Endothelial cell of umbilical vein (primary cell): ENCODE results near the gene MAML1. TPM values are rescaled to one million over a fixed set of nuclear protein-coding genes. Genes with fewer than 3 reads are reported as not detected.

ENCODE experiments used
- BruUV-seq: library from RNA; stranded (reverse); fragments of 400-500 nt; replicated peaks from 2 replicates; lab custom pipeline; 2021; lab: Mats Ljungman, UMichigan
- CTCF ChIA-PET: fragments of 300-600, 350-600 bp; sonication (Branson Sonifier 250); formaldehyde crosslinking; loops from one replicate; lab custom pipeline; 2021; ENCODE audit warnings: antibody characterized with exemption, inconsistent platforms; lab: Charles Lee
- POLR2A ChIA-PET: fragments of 300-600, 350-600 bp; sonication (Branson Sonifier 250); formaldehyde crosslinking; loops from one replicate; lab custom pipeline; 2021; ENCODE audit warnings: antibody characterized with exemption, inconsistent platforms; lab: Charles Lee
- DNase-seq: peaks from one replicate; pipeline ENCODE4 v3.0.0-alpha.2; 2011; ENCODE audit warnings: low read depth, low spot score
- FAIRE-seq: peaks from 2 replicates; lab custom pipeline; 2011; peaks lifted over from hg19 to GRCh38; lab: Jason Lieb, UNC
- H2AFZ ChIP-seq: 2 replicates; pipeline ENCODE4 v1.6.0; 2012; ENCODE audit warnings: low read depth, low read length, control low read depth, inconsistent platforms
- H3K27ac ChIP-seq: 2 replicates; pipeline ENCODE4 v1.5.1; 2011; ENCODE audit warnings: low read depth, mild to moderate bottlenecking, control low read depth, low read length, moderate library complexity; ENCODE audit not compliant: insufficient read depth
- H3K27me3 ChIP-seq, 2 experiments: 2 replicates each; pipeline versions ENCODE4 v1.6.0 to v1.6.1; 2011; ENCODE audit warnings: low read length in 2 of 2, mixed read lengths in 1 of 2; ENCODE audit not compliant: control insufficient read depth in 2 of 2, insufficient read depth in 2 of 2
- H3K36me3 ChIP-seq, 2 experiments: 2 replicates in 1 of 2; 3 replicates in 1 of 2; pipeline ENCODE4 v1.5.1; 2011; ENCODE audit warnings: low read length in 2 of 2, mild to moderate bottlenecking in 1 of 2, moderate library complexity in 1 of 2; ENCODE audit not compliant: control insufficient read depth in 2 of 2, insufficient read depth in 2 of 2; ENCODE audit errors: extremely low read depth in 1 of 2
- H3K4me1 ChIP-seq: 3 replicates; pipeline ENCODE4 v1.5.1; 2011; ENCODE audit warnings: mild to moderate bottlenecking, low read length; ENCODE audit not compliant: control insufficient read depth, insufficient read depth; ENCODE audit errors: extremely low read depth
- H3K4me2 ChIP-seq: 2 replicates; pipeline ENCODE4 v1.6.1; 2011; ENCODE audit warnings: low read length, control low read depth, mixed read lengths; ENCODE audit not compliant: insufficient read depth
- H3K4me3 ChIP-seq, 3 experiments: fragments of 200-600 bp in 1 of 3; sonication (generic), shearing (Covaris generic) in 1 of 3; replicated peaks in 1 of 3; 2 replicates each; pipeline ENCODE4 v1.5.1; 2011 to 2016; ENCODE audit warnings: control low read depth in 3 of 3, low read length in 3 of 3, mild to moderate bottlenecking in 2 of 3, inconsistent platforms in 1 of 3, low read depth in 1 of 3, moderate library complexity in 1 of 3; ENCODE audit not compliant: insufficient read depth in 1 of 3
- H3K79me2 ChIP-seq: 2 replicates; pipeline ENCODE4 v1.6.0; 2012; ENCODE audit warnings: low read length, inconsistent platforms; ENCODE audit not compliant: control insufficient read depth, insufficient read depth
- H3K9ac ChIP-seq: replicated peaks from 2 replicates; pipeline ENCODE3; 2011; ENCODE audit warnings: low read length, control low read depth; ENCODE audit not compliant: insufficient read depth; ENCODE audit errors: extremely low read depth
- H3K9me1 ChIP-seq: replicated peaks from 3 replicates; pipeline ENCODE4 v1.6.0; 2011; ENCODE audit warnings: mild to moderate bottlenecking, low read length; ENCODE audit not compliant: control insufficient read depth, insufficient read depth; ENCODE audit errors: extremely low read depth
- H3K9me3 ChIP-seq: replicated peaks from 2 replicates; pipeline ENCODE4 v1.5.1; 2012; ENCODE audit warnings: low read length, inconsistent platforms; ENCODE audit not compliant: control insufficient read depth, insufficient read depth
- H4K20me1 ChIP-seq: replicated peaks from 2 replicates; pipeline ENCODE3; 2011; ENCODE audit warnings: mild to moderate bottlenecking, low read length; ENCODE audit not compliant: control insufficient read depth, insufficient read depth; ENCODE audit errors: extremely low read depth
- EZH2 ChIP-seq: IDR thresholded peaks from 2 replicates; pipeline ENCODE4 v1.6.1; 2012; ENCODE audit warnings: borderline replicate concordance, low read depth, mild to moderate bottlenecking, moderate library complexity, low read length, inconsistent platforms; ENCODE audit not compliant: severe bottlenecking
- FOS ChIP-seq: IDR thresholded peaks from 2 replicates; pipeline ENCODE4 v1.6.1; 2011; ENCODE audit warnings: mild to moderate bottlenecking, low read length, moderate library complexity, borderline replicate concordance; ENCODE audit not compliant: insufficient read depth
- GATA2 ChIP-seq: IDR thresholded peaks from 2 replicates; pipeline ENCODE4 v1.7.0; 2011; ENCODE audit warnings: low read depth, mild to moderate bottlenecking, moderate library complexity, mixed read lengths, low read length; ENCODE audit not compliant: insufficient read length, insufficient read depth
- JUN ChIP-seq: IDR thresholded peaks from 2 replicates; pipeline ENCODE4 v1.6.1; 2011; ENCODE audit warnings: borderline replicate concordance, low read depth; ENCODE audit not compliant: insufficient read length, insufficient read depth
- MYC ChIP-seq: IDR thresholded peaks from one replicate; pipeline ENCODE4 v1.6.1; 2011; ENCODE audit warnings: mild to moderate bottlenecking, low read depth, low read length
- dilution Hi-C: fragments of 300-500 bp; cut with MboI; formaldehyde crosslinking; loops from one replicate; pipeline ENCODE4 v1.15.0; 2019; ENCODE audit warnings: low sequenced_read_pairs; ENCODE audit not compliant: extremely low pct_ligation_motif_present
- intact Hi-C: fragments of 100-400 bp; cut with micrococcal nuclease; formaldehyde crosslinking; loops from one replicate; pipeline ENCODE4 v1.10.0; 2022
- polyA plus RNA-seq, 4 experiments: library from polyadenylated mRNA; depleted of rRNA in 3 of 4; stranded (reverse) in 3 of 4; unstranded in 1 of 4; fragments of >200 nt; gene quantifications; 2 replicates each; pipeline versions ENCODE4 v1.2.1 to v1.2.3, GENCODE V29; 2011 to 2012; ENCODE audit warnings: missing spikeins in 1 of 4
- total RNA-seq: library from RNA; stranded (reverse); gene quantifications from 2 replicates; pipeline ENCODE4 v1.2.3, GENCODE V29; 2021

MAML1 gene
- total and polyA plus RNA-seq, 2 donors (not counting 3 experiments of a cell fraction or from before 2014, with no cell fraction given): 12.4 to 29.0 TPM

- Histone ChIP-seq H3K4me3 (peak overlapping the region; percentile 11 to 57 (median 18)), H3K9me3 (no peaks in the 10 kb centered on the region), H3K27me3 (no peaks in the 10 kb centered on the region), H3K4me1 (peaks cover 10% of the 10 kb centered on the region), H3K9me1 (no peaks in the 10 kb centered on the region), H4K20me1 (no peaks in the 10 kb centered on the region), H3K4me2 (peak overlapping the region; percentile 47), H3K9ac (no peak overlapping the region), H3K36me3 (peaks cover 10 to 25% of the 10 kb centered on the region in 2 experiments), H2AFZ (peak overlapping the region; percentile 20), H3K27ac (no peak overlapping the region), H3K79me2 (no peaks in the 10 kb centered on the region)
- no peak for FAIRE-seq
- no peak for DNase-seq
- TF ChIP-seq FOS (no peak), EZH2 (no peak), MYC (no peak), JUN (no peak), GATA2 (no peak)
- ChIA-PET POLR2A (interaction anchor here (0.7 kb wide), 1 partner anchor 11 kb away, joined by 6 read pairs; no protein-coding TSS in a partner anchor), CTCF (interaction anchor here (0.6 to 8.8 kb wide), 9 partner anchors 10 to 84 kb away, joined by 3 to 103 read pairs (median 3); partner anchors contain the start of gene MAML1)
- no TSS peak for BruUV-seq
- dilution Hi-C loops (no loop called here), intact Hi-C loops (loop anchor here (10.0 kb wide), 1 partner anchor 130 kb away; no protein-coding TSS in a partner anchor)
Observed at GRCh38 chr5:179795049-179795862, 62.6 kb downstream of the MAML1 start.
